MCF 10A (cell line): ENCODE measurements around the gene ZER1. TPM values are rescaled to one million over a fixed set of nuclear protein-coding genes. Genes with fewer than 3 reads are reported as not detected.

Experiments
- BruUV-seq: library from RNA; stranded (reverse); fragments of 400-500 nt; replicated peaks from 2 replicates; lab custom pipeline; 2021; lab: Mats Ljungman, UMichigan
- CTCF ChIA-PET: fragments of 300-600 bp; sonication (Branson Sonifier 250); formaldehyde crosslinking; extraction: SDS; loops from one replicate; lab custom pipeline; 2021; ENCODE audit warnings: antibody characterized with exemption, inconsistent platforms; lab: Yijun Ruan, JAX
- POLR2A ChIA-PET: fragments of 300-600, 350-650 bp; sonication (Branson Sonifier 250); formaldehyde crosslinking; extraction: SDS; loops from one replicate; lab custom pipeline; 2020; ENCODE audit warnings: antibody characterized with exemption, inconsistent platforms; lab: Yijun Ruan, JAX
- DNase-seq: peaks from one replicate; pipeline ENCODE4 v3.0.0-alpha.2; 2018; ENCODE audit not compliant: unreplicated experiment
- H3K27ac Mint-ChIP-seq: one replicate; pipeline ENCODE4 v1.8.0; 2022; ENCODE audit warnings: mild to moderate bottlenecking, low read depth, mixed read lengths; ENCODE audit not compliant: unreplicated experiment
- H3K27me3 Mint-ChIP-seq: one replicate; pipeline ENCODE4 v1.8.0; 2022; ENCODE audit warnings: mixed read lengths; ENCODE audit not compliant: insufficient read depth, unreplicated experiment
- H3K36me3 Mint-ChIP-seq: one replicate; pipeline ENCODE4 v1.8.0; 2022; ENCODE audit warnings: mild to moderate bottlenecking, moderate library complexity, mixed read lengths; ENCODE audit not compliant: insufficient read depth, unreplicated experiment
- H3K4me1 Mint-ChIP-seq: one replicate; pipeline ENCODE4 v1.8.0; 2022; ENCODE audit warnings: mixed read lengths; ENCODE audit not compliant: insufficient read depth, unreplicated experiment
- H3K4me3 Mint-ChIP-seq: one replicate; pipeline ENCODE4 v1.8.0; 2022; ENCODE audit warnings: mild to moderate bottlenecking, moderate library complexity, mixed read lengths; ENCODE audit not compliant: unreplicated experiment
- H3K9me3 Mint-ChIP-seq: one replicate; pipeline ENCODE4 v1.8.0; 2022; ENCODE audit warnings: mixed read lengths; ENCODE audit not compliant: unreplicated experiment
- intact Hi-C: fragments of 100-400 bp; cut with micrococcal nuclease; formaldehyde crosslinking; loops from 2 replicates; pipeline ENCODE4 v1.14.1; 2022
- total RNA-seq: library from RNA; stranded (reverse); gene quantifications from 2 replicates; pipeline ENCODE4 v1.2.3, GENCODE V29; 2022
- TF ChIP-seq, protein P1 (sequence below): fragments of 200-600 bp; IDR thresholded peaks from one replicate; pipeline ENCODE4 v1.8.0; 2022; ENCODE audit warnings: antibody characterized with exemption, mild to moderate bottlenecking; ENCODE audit not compliant: unreplicated experiment

The ZER1 gene
- total RNA-seq, 1 experiment from 2014 or later, result 19.5 TPM

- ChIA-PET POLR2A (interaction anchor here (0.7 to 2.8 kb wide), 25 partner anchors 9 to 1203 kb away, joined by 3 to 30 read pairs (median 5); partner anchors contain the start of genes ENDOG, TBC1D13, URM1 and ZDHHC12), CTCF (interaction anchor here (0.6 kb wide), 3 partner anchors 18 to 160 kb away, joined by 3 read pairs; no protein-coding TSS in a partner anchor)
- Mint-ChIP-seq H3K27ac (peak overlapping the region; percentile 92), H3K4me1 (peaks cover 11% of the 10 kb centered on the region), H3K4me3 (peak overlapping the region; percentile 96), H3K36me3 (no peaks in the 10 kb centered on the region), H3K27me3 (no peaks in the 10 kb centered on the region), H3K9me3 (peaks cover 7% of the 10 kb centered on the region)
- BruUV-seq, result no TSS peak
- peak; percentile 27 for DNase-seq
- intact Hi-C loops, result no loop called here
- TF ChIP-seq, protein P1, sequence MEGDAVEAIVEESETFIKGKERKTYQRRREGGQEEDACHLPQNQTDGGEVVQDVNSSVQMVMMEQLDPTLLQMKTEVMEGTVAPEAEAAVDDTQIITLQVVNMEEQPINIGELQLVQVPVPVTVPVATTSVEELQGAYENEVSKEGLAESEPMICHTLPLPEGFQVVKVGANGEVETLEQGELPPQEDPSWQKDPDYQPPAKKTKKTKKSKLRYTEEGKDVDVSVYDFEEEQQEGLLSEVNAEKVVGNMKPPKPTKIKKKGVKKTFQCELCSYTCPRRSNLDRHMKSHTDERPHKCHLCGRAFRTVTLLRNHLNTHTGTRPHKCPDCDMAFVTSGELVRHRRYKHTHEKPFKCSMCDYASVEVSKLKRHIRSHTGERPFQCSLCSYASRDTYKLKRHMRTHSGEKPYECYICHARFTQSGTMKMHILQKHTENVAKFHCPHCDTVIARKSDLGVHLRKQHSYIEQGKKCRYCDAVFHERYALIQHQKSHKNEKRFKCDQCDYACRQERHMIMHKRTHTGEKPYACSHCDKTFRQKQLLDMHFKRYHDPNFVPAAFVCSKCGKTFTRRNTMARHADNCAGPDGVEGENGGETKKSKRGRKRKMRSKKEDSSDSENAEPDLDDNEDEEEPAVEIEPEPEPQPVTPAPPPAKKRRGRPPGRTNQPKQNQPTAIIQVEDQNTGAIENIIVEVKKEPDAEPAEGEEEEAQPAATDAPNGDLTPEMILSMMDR, result no peak
Measured at GRCh38 chr9:128771094-128771721, 519 bp downstream of the ZER1 start.

- ChIA-PET CTCF (interaction anchor here (0.6 kb wide), 4 partner anchors 19 to 161 kb away, joined by 3 read pairs; no protein-coding TSS in a partner anchor), POLR2A (interaction anchor here (0.7 to 2.8 kb wide), 21 partner anchors 8 to 163 kb away, joined by 3 to 30 read pairs (median 5); partner anchors contain the start of genes ENDOG, TBC1D13 and ZDHHC12)
- Mint-ChIP-seq H3K4me3 (peak overlapping the region; percentile 96), H3K27ac (peak overlapping the region; percentile 92), H3K36me3 (peaks cover 5% of the 10 kb centered on the region), H3K9me3 (peaks cover 7% of the 10 kb centered on the region), H3K4me1 (peaks cover 11% of the 10 kb centered on the region), H3K27me3 (no peaks in the 10 kb centered on the region)
- TSS peak; percentile 37 for BruUV-seq
- TF ChIP-seq, protein P1, result no peak
- no peak for DNase-seq
- intact Hi-C loops, result no loop called here
Measured at GRCh38 chr9:128770286-128771030, 1.3 kb downstream of the ZER1 start.

GRCh38 chr9:128768606-128769005 is 3.1 kb downstream of the ZER1 start:
- BruUV-seq, result no TSS peak
- Mint-ChIP-seq H3K27me3 (no peaks in the 10 kb centered on the region), H3K4me1 (peaks cover 11% of the 10 kb centered on the region), H3K9me3 (no peaks in the 10 kb centered on the region), H3K4me3 (no peak overlapping the region), H3K36me3 (peaks cover 8% of the 10 kb centered on the region), H3K27ac (no peak overlapping the region)
- intact Hi-C loops, result no loop called here
- POLR2A ChIA-PET, result no interaction called here
- no peak for DNase-seq
- TF ChIP-seq, protein P1, result no peak
- CTCF ChIA-PET, result interaction anchor here (0.6 to 1.7 kb wide), 2 partner anchors 36 to 52 kb away, joined by 3 to 5 read pairs; no protein-coding TSS in a partner anchor

DNA sequence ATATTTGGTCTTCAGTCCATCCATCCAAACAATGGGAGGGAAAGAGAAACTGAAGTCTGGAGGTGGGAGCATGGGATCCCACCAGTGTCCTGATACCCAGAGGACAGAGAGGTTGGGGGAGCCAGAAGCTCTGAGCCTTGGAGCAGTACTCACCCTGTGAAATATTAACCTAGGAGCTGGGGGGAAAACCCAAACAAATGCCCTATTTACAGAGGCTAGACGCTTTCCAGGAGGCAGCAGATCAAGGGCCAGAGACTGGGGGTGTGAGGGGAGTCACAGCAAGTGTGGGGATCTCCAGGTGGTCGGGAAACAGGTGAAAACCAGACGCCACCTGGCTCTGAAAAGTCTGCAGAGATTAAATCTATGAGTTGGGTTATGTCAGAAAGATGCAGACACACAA is 6.2 kb downstream of the ZER1 start:
- ChIA-PET POLR2A (interaction anchor here (0.8 to 1.0 kb wide), 2 partner anchors 13 to 53 kb away, joined by 5 read pairs; partner anchors contain the start of gene ENDOG), CTCF (interaction anchor here (0.6 to 0.7 kb wide), 2 partner anchors 51 to 307 kb away, joined by 3 to 4 read pairs; no protein-coding TSS in a partner anchor)
- intact Hi-C loops, result no loop called here
- no peak overlapping the region for H3K27ac Mint-ChIP-seq
- H3K36me3 Mint-ChIP-seq, result peaks cover 8% of the 10 kb centered on the region
- no peaks in the 10 kb centered on the region for H3K9me3 Mint-ChIP-seq
- H3K27me3 Mint-ChIP-seq, result no peaks in the 10 kb centered on the region
- H3K4me3 Mint-ChIP-seq, result no peak overlapping the region
- BruUV-seq, result no TSS peak
- H3K4me1 Mint-ChIP-seq, result peaks cover 9% of the 10 kb centered on the region
- TF ChIP-seq, protein P1, result no peak
- no peak for DNase-seq
